Superior temporal gyrus (tissue), 1 donor: ENCODE results near the gene IRF8.
"Not testable (repeated sequence)": the region's sequence is repeated elsewhere in the genome, so short reads cannot be mapped to it uniquely, and the experiment has no call there.

ENCODE experiments used
- DNase-seq: peaks from one replicate; pipeline ENCODE4 v3.0.0-alpha.2; 2016; ENCODE audit errors: extremely low spot score

The IRF8 gene

DNA sequence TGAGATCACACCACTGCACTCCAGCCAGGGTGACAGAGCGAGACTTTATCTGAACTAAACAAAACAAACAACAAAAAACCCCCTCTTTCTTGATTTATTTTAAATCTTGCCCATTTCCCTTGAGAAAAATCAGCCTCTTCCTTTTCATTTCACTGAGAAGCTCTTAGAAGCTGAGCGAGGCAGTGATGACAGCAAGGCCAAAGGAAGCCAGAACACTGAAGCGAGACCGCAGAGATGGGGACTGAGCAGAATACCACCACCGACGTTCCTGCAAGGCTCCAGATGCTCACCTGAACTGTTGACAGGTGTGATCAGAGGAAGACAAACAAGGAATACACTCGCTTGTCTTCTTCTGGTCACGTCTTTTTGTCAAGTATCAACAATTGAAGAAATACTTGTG lies 30.5 kb upstream of the IRF8 start:
- DNase-seq, result no peak

- no peak for DNase-seq
These were observed 29.8 kb upstream of the IRF8 start for GRCh38 chr16:85869206-85869605.

DNA sequence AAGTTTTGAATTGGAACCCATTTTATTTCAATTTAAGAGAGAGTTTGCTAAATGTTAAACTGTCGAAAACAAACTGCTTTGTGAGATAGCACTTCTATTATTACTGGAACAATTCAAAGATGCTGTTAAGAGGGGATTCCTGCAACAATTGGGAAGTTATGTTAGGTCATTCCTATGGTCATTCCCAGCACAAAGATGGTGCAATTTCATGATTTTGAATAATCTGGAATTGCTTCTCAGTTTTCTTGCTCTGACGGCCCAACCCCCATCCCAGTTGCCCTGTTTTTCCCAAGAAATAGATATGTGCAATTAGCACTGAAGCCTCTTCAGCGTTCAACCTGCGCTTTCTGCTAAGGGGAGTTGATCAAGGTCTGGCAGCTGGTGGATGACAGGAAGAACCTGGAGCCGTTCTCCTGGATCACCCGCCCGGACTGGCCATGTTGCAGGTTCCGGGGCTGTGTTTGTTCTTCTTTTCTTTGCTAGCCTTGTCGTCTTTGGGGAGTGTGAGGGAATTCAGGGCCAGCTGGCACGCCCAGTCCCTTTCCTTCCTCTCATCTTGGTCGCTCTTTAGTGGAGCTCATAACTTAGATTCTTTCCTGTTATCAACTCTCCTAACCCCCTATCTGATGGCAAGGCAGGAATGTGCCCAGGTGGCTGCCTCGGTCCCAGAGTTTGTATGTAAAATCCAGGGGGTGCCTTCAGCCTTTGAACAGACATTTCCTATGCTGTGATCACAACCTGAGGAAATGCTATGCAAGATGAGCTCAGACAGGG lies 29.0 kb upstream of the IRF8 start:
- DNase-seq, result no peak

DNA sequence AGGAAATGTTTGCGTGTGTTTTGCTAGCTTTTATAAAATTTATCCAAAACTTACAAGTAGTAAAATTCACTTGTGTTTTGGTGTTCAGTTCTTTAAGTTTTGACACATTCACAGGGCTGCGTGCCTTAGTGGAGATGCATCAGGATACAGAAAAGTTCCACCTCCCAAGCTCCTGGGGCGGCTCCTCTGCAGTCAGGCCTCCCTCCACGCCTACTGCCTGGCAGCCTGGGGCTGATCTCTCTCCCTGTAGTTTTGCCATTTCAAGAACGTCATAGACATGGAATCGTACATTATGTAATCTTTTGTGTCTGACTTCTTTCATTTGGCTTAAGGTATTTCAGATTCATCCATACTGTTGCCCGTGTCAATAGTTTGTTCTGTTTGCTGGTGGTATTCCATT lies 27.2 kb upstream of the IRF8 start:
- DNase-seq, result no peak

- no peak for DNase-seq
These were observed 26.2 kb upstream of the IRF8 start for GRCh38 chr16:85872734-85873133.

GRCh38 chr16:85873153-85873552 lies 25.8 kb upstream of the IRF8 start:
- no peak for DNase-seq

- not testable (repeated sequence) for DNase-seq
These were observed 24.9 kb upstream of the IRF8 start for GRCh38 chr16:85874031-85874430.

GRCh38 chr16:85878407-85878806 lies 20.6 kb upstream of the IRF8 start:
- DNase-seq, result no peak

- no peak for DNase-seq
These were observed 20.1 kb upstream of the IRF8 start for GRCh38 chr16:85878875-85879274.

GRCh38 chr16:85879549-85879948 lies 19.4 kb upstream of the IRF8 start:
- DNase-seq, result no peak

- DNase-seq, result no peak
These were observed 18.8 kb upstream of the IRF8 start for GRCh38 chr16:85879975-85880831.

- no peak for DNase-seq
These were observed 18.1 kb upstream of the IRF8 start for GRCh38 chr16:85880861-85881260.

GRCh38 chr16:85881436-85881835 lies 17.5 kb upstream of the IRF8 start:
- no peak for DNase-seq

- DNase-seq, result no peak
These were observed 16.7 kb upstream of the IRF8 start for GRCh38 chr16:85882181-85882810.

DNA sequence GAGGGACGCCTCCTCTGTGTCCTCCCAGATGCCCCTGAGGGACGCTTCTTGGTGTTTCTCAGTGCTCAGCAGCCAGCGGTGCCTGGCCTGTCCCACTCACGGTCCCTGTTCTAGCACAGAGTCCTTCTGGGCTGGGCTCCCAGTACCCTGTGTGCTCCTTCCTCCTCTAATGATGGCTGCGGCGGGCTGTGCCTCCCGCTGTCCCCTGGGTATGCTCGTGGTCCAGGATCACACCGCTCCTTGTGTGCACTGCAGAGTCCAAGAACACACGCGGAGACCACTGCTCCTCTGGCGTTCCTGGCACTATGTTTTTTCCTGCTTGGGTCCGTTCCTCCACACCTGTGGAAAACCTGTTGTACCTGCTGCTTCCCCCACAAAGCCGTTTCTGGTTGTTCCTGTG lies 15.1 kb upstream of the IRF8 start:
- DNase-seq, result no peak

- DNase-seq, result no peak
These were observed 14.0 kb upstream of the IRF8 start for GRCh38 chr16:85884808-85885463.

DNA sequence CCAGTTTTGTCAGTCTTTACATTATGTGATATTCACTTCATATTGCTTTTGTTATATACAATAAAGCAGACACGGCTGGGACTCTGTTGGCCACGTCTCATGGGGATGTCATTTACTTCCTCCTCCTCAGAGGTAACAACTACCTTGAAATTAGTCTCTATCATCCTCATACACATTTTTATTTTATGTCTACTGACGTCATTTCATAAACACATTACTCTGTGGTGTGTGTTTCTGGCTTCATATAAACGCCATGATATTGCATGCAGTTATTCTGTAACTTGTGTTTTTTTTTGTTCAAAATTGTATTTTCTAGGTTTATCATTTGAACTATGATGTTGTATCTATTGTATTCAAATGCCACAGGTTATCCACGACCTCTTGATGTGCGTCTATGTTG lies 13.4 kb upstream of the IRF8 start:
- DNase-seq, result no peak

- DNase-seq, result no peak
These were observed 10.3 kb upstream of the IRF8 start for GRCh38 chr16:85888405-85889331.

DNA sequence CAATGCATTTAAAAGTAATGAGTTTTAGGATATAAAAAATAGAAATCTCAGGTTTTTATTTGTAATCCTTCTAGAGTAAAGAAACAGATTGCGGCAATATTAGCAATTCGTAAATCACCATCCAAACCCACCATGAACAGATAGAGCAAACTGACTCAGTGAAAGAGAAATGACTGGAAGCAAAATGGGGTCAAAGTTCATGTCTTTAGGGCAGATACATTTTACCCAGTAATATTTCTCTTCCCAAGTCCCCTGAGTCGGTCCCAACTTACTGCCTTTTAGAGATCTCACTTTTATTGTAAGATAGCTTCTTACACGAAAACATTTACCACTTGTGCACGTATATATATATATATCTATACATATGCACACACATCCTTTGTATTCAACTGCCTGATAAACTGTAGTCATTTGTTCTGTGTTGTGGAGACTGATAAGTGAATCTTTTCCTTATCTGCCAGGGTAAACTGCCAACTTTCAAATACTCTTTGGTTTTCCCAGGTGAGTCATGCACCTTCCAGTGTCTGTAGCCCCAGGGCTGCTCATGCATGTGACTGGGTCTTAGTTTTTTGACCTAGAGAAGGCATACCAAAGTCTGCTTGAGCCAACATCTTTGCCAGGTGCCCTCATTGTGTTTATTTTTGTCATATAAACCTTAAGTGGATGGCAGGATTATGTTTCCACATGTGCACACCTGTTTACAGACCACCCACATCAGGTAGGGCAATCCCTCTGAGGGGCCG lies 7.8 kb upstream of the IRF8 start:
- DNase-seq, result no peak

DNA sequence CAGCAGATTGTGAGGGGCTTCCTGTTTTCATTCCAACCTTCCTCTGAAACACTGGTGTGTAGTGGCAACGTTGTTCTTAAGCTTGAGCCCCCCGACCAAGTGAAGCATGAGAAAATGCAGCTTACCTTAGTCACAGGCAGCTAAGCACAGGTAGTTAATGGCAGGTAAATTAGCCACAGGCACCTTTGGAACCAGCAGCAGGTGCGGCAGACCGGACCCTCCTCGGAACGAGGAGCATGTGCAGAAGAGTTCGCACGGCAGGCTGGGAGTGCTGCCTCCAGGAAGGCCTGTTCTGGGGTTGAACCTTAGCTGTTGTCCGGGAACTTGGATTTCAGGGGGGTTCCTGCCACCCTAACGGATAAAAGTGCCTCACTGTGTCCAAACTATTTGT lies 7.2 kb upstream of the IRF8 start:
- no peak for DNase-seq
